Vagina (tissue), 2 donors: ENCODE measurements around the gene LHX2.

Experiments used
- CTCF ChIP-seq, 3 experiments: fragments of 450-650 bp in 2 of 3; fragments of 200-600 bp in 1 of 3; sonication (generic) in 1 of 3; IDR thresholded peaks; one replicate each; pipeline ENCODE4 v1.5.1; 2017 to 2019; ENCODE audit warnings: antibody characterized with exemption in 3 of 3, mild to moderate bottlenecking in 2 of 3, moderate library complexity in 2 of 3
- POLR2AphosphoS5 ChIP-seq, 2 donors: sonication (generic); formaldehyde crosslinking; IDR thresholded peaks; one replicate each; pipeline ENCODE4 v1.9.0; 2017; ENCODE audit warnings: antibody characterized with exemption in 2 of 2, mild to moderate bottlenecking in 2 of 2, low read depth in 1 of 2; ENCODE audit not compliant: insufficient read depth in 1 of 2

DNA sequence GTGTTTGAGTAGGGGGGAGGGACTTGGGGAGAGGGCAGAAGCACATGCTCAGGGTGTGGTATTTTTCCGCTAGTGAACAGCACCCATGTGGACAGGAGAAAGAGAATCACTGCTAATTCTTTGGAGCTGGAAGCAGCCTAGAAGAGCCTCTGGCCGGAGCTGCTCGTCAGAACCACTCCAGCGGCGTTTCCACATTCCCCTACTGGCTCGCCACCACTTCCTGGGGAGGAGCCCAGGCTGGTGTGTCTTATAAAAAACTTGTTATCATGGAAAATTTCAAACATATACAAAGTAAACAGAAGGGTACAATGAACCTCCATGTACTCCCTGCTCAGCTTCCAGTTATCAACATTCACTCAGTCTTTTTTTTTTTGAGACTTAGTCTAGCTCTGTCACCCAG is 26.7 kb downstream of the LHX2 start:
- no peak for TF ChIP-seq CTCF (IDR thresholded peaks at IDR 0.05)
- no peak for TF ChIP-seq POLR2AphosphoS5 (IDR thresholded peaks at IDR 0.05; ENCODE audit: insufficient read depth in 1 of 2, low read depth in 1 of 2)
